HS-27A (cell line): ENCODE results near the gene DIRAS1.

ENCODE experiments used
- DNase-seq: peaks from one replicate; pipeline ENCODE4 v3.0.0-alpha.2; 2012; ENCODE audit warnings: low read depth, missing footprints

Gene DIRAS1

GRCh38 chr19:2755448-2755705 is 34.2 kb upstream of the DIRAS1 start:
- no peak for DNase-seq

- no peak for DNase-seq
Observed at GRCh38 chr19:2754659-2755447, 33.7 kb upstream of the DIRAS1 start.

- DNase-seq, result no peak
Observed at GRCh38 chr19:2751438-2751830, 30.3 kb upstream of the DIRAS1 start.

GRCh38 chr19:2750808-2751437 is 29.8 kb upstream of the DIRAS1 start:
- DNase-seq, result no peak

GRCh38 chr19:2747349-2747748 is 26.2 kb upstream of the DIRAS1 start:
- no peak for DNase-seq

GRCh38 chr19:2744113-2744512 is 22.9 kb upstream of the DIRAS1 start:
- no peak for DNase-seq

GRCh38 chr19:2743099-2743498 is 21.9 kb upstream of the DIRAS1 start:
- DNase-seq, result no peak

GRCh38 chr19:2740314-2740656 is 19.1 kb upstream of the DIRAS1 start:
- DNase-seq, result no peak

- DNase-seq, result peak; percentile 90
Observed at GRCh38 chr19:2739602-2740313, 18.6 kb upstream of the DIRAS1 start, which contains the start of gene SLC39A3. SLC39A3 (minus strand) TSS chr19:2740017; CDS start chr19:2737257, 2,760 bp downstream.

- DNase-seq, result no peak
Observed at GRCh38 chr19:2736550-2737190, 15.5 kb upstream of the DIRAS1 start.

- DNase-seq, result no peak
Observed at GRCh38 chr19:2735374-2735773, 14.2 kb upstream of the DIRAS1 start.

- DNase-seq, result no peak
Observed at GRCh38 chr19:2734589-2735288, 13.6 kb upstream of the DIRAS1 start.

- DNase-seq, result no peak
Observed at GRCh38 chr19:2733930-2734588, 12.9 kb upstream of the DIRAS1 start.

GRCh38 chr19:2732883-2733282 is 11.7 kb upstream of the DIRAS1 start:
- no peak for DNase-seq

- DNase-seq, result no peak
Observed at GRCh38 chr19:2732157-2732725, 11.1 kb upstream of the DIRAS1 start.

GRCh38 chr19:2731181-2731995 is 10.2 kb upstream of the DIRAS1 start:
- no peak for DNase-seq

- DNase-seq, result no peak
Observed at GRCh38 chr19:2729943-2730818, 9.0 kb upstream of the DIRAS1 start.

- no peak for DNase-seq
Observed at GRCh38 chr19:2728783-2729387, 7.7 kb upstream of the DIRAS1 start.

- DNase-seq, result no peak
Observed at GRCh38 chr19:2727640-2727944, 6.4 kb upstream of the DIRAS1 start.
